GM23338 (cell line): ENCODE data around the gene UNK. TPM values are rescaled to one million over a fixed set of nuclear protein-coding genes. Genes with fewer than 3 reads are reported as not detected.

ENCODE experiments used
- ATAC-seq: fragments of 200-7000 bp; cut with Tn5 transposase; 3 replicates; pipeline ENCODE4 v1.9.1; 2020
- DNase-seq: peaks from one replicate; pipeline ENCODE4 v3.0.0-alpha.2; 2015; ENCODE audit warnings: low spot score
- H2AFZ ChIP-seq: fragments of 200-600 bp; sonication (generic); 2 replicates; pipeline ENCODE4 v1.8.0; 2016; ENCODE audit warnings: antibody characterized with exemption, mild to moderate bottlenecking, moderate library complexity
- H3F3A ChIP-seq: fragments of 200-600 bp; sonication (generic); replicated peaks from 2 replicates; pipeline ENCODE4 v1.8.0; 2017; ENCODE audit warnings: antibody characterized with exemption, mixed run types, low read depth
- H3K27ac ChIP-seq: fragments of 200-600 bp; sonication (generic); 2 replicates; pipeline ENCODE4 v1.6.1; 2016; ENCODE audit warnings: low read depth
- H3K27me3 ChIP-seq: fragments of 200-600 bp; sonication (generic); 2 replicates; pipeline ENCODE4 v1.8.0; 2016; ENCODE audit warnings: mild to moderate bottlenecking, mixed run types, moderate library complexity; ENCODE audit not compliant: insufficient read depth
- H3K36me3 ChIP-seq: fragments of 200-600 bp; sonication (generic); 2 replicates; pipeline ENCODE4 v1.8.0; 2016; ENCODE audit warnings: mild to moderate bottlenecking; ENCODE audit not compliant: insufficient read depth
- H3K4me1 ChIP-seq: fragments of 200-600 bp; sonication (generic); 2 replicates; pipeline ENCODE4 v1.8.0; 2016; ENCODE audit warnings: mild to moderate bottlenecking, moderate library complexity; ENCODE audit not compliant: insufficient read depth
- H3K4me2 ChIP-seq: fragments of 200-600 bp; sonication (generic); 2 replicates; pipeline ENCODE4 v1.7.1; 2017; ENCODE audit warnings: mixed run types
- H3K4me3 ChIP-seq: fragments of 200-600 bp; sonication (generic); 2 replicates; pipeline ENCODE4 v1.6.1; 2016; ENCODE audit warnings: mixed run types
- H3K79me2 ChIP-seq: fragments of 200-600 bp; sonication (generic); replicated peaks from 2 replicates; pipeline ENCODE4 v1.8.0; 2017; ENCODE audit warnings: mild to moderate bottlenecking; ENCODE audit not compliant: insufficient read depth
- H3K9me2 ChIP-seq: fragments of 200-600 bp; sonication (generic); 2 replicates; pipeline ENCODE4 v1.8.0; 2017; ENCODE audit not compliant: insufficient read depth
- H4K20me1 ChIP-seq: fragments of 200-600 bp; sonication (generic); replicated peaks from 2 replicates; pipeline ENCODE4 v1.8.0; 2017; ENCODE audit warnings: mild to moderate bottlenecking; ENCODE audit not compliant: insufficient read depth
- H3K27ac Mint-ChIP-seq: 2 replicates; pipeline ENCODE4 v1.8.0; 2020; ENCODE audit warnings: inconsistent platforms, mild to moderate bottlenecking, moderate library complexity, mixed read lengths
- H3K27me3 Mint-ChIP-seq: 3 replicates; pipeline ENCODE4 v1.8.0; 2022; ENCODE audit warnings: low read depth, mild to moderate bottlenecking, moderate library complexity, mixed read lengths, inconsistent platforms; ENCODE audit not compliant: insufficient read depth, poor library complexity
- H3K36me3 Mint-ChIP-seq: 3 replicates; pipeline ENCODE4 v1.8.0; 2021; ENCODE audit warnings: low read depth, mild to moderate bottlenecking, inconsistent platforms, moderate library complexity, mixed read lengths
- H3K4me1 Mint-ChIP-seq: 3 replicates; pipeline ENCODE4 v1.8.0; 2020; ENCODE audit warnings: mild to moderate bottlenecking, inconsistent platforms, mixed read lengths
- H3K4me3 Mint-ChIP-seq: 3 replicates; pipeline ENCODE4 v1.8.0; 2021; ENCODE audit warnings: moderate library complexity, mild to moderate bottlenecking, inconsistent platforms, mixed read lengths
- H3K9me3 Mint-ChIP-seq: 3 replicates; pipeline ENCODE4 v1.8.0; 2020; ENCODE audit warnings: moderate library complexity, mild to moderate bottlenecking, inconsistent platforms, mixed read lengths
- CREB1 ChIP-seq: fragments of 250-450 bp; sonication (Bioruptor Pico); IDR thresholded peaks from 2 replicates; pipeline ENCODE4 v1.5.0; 2020; ENCODE audit warnings: low read depth, mild to moderate bottlenecking, moderate library complexity
- EZH2 ChIP-seq: fragments of 200-600 bp; sonication (generic); IDR thresholded peaks from one replicate; pipeline ENCODE4 v1.8.0; 2017; ENCODE audit warnings: antibody characterized with exemption, mild to moderate bottlenecking, low read depth; ENCODE audit not compliant: unreplicated experiment
- EZH2phosphoT487 ChIP-seq: fragments of 200-600 bp; sonication (generic); IDR thresholded peaks from one replicate; pipeline ENCODE4 v1.8.1; 2018; ENCODE audit warnings: antibody characterized with exemption; ENCODE audit not compliant: unreplicated experiment
- JUNB ChIP-seq: IDR thresholded peaks from one replicate; pipeline ENCODE4 v1.6.1; 2016; ENCODE audit warnings: antibody characterized with exemption; ENCODE audit not compliant: unreplicated experiment
- NANOG ChIP-seq: IDR thresholded peaks from 2 replicates; pipeline ENCODE4 v1.6.1; 2016; ENCODE audit warnings: antibody characterized with exemption, borderline replicate concordance
- POLR2AphosphoS5 ChIP-seq: IDR thresholded peaks from 2 replicates; pipeline ENCODE4 v1.6.1; 2016; ENCODE audit warnings: antibody characterized with exemption, low read depth
- STAT1 ChIP-seq: IDR thresholded peaks from one replicate; pipeline ENCODE4 v1.6.1; 2016; ENCODE audit warnings: antibody characterized with exemption; ENCODE audit not compliant: unreplicated experiment
- ZNF114 ChIP-seq: fragments of 250-450 bp; sonication (Bioruptor Pico); IDR thresholded peaks from 2 replicates; pipeline ENCODE4 v1.5.0; 2020; ENCODE audit warnings: mild to moderate bottlenecking, moderate library complexity
- ZNF331 ChIP-seq: fragments of 250-450 bp; sonication (Bioruptor Pico); IDR thresholded peaks from 2 replicates; pipeline ENCODE4 v1.5.0; 2020; ENCODE audit warnings: low read depth, mild to moderate bottlenecking, moderate library complexity
- polyA plus RNA-seq: library from polyadenylated mRNA; unstranded; fragments of >200 nt; fragmentation: Nextera tagmentation; extraction: Ambion mirVana; gene quantifications from 2 replicates; pipeline ENCODE4 v1.2.1, GENCODE V29; 2016
- total RNA-seq: library from RNA; depleted of rRNA; stranded (reverse); fragments of >200 nt; shearing (Covaris generic); gene quantifications from 2 replicates; pipeline ENCODE4 v1.2.3, GENCODE V29; 2014
- TF ChIP-seq, protein P1 (sequence below): IDR thresholded peaks from one replicate; pipeline ENCODE4 v1.6.1; 2018; ENCODE audit warnings: antibody characterized with exemption; ENCODE audit not compliant: unreplicated experiment
- TF ChIP-seq, protein P2 (sequence below), 2 experiments: fragments of 200-600 bp in 1 of 2; sonication (generic) in 1 of 2; conservative IDR thresholded peaks; 2 replicates each; pipeline versions ENCODE4 v1.5.1 to v1.6.1; 2016 to 2017; ENCODE audit warnings: antibody characterized with exemption in 2 of 2, low read depth in 2 of 2, mild to moderate bottlenecking in 2 of 2, moderate library complexity in 1 of 2
- TF ChIP-seq, protein P3 (sequence below): fragments of 250-450 bp; sonication (Bioruptor Pico); IDR thresholded peaks from 2 replicates; pipeline ENCODE4 v1.5.0; 2020; ENCODE audit warnings: mild to moderate bottlenecking, moderate library complexity
- TF ChIP-seq, protein P4 (sequence below): IDR thresholded peaks from 2 replicates; pipeline ENCODE4 v1.6.1; 2016; ENCODE audit warnings: antibody characterized with exemption

UNK gene
- total and polyA plus RNA-seq, 2 experiments from 2014 or later: 21.8 to 65.2 TPM

GRCh38 chr17:75824666-75825065, 40.1 kb downstream of the UNK start:
- TF ChIP-seq, protein P1, sequence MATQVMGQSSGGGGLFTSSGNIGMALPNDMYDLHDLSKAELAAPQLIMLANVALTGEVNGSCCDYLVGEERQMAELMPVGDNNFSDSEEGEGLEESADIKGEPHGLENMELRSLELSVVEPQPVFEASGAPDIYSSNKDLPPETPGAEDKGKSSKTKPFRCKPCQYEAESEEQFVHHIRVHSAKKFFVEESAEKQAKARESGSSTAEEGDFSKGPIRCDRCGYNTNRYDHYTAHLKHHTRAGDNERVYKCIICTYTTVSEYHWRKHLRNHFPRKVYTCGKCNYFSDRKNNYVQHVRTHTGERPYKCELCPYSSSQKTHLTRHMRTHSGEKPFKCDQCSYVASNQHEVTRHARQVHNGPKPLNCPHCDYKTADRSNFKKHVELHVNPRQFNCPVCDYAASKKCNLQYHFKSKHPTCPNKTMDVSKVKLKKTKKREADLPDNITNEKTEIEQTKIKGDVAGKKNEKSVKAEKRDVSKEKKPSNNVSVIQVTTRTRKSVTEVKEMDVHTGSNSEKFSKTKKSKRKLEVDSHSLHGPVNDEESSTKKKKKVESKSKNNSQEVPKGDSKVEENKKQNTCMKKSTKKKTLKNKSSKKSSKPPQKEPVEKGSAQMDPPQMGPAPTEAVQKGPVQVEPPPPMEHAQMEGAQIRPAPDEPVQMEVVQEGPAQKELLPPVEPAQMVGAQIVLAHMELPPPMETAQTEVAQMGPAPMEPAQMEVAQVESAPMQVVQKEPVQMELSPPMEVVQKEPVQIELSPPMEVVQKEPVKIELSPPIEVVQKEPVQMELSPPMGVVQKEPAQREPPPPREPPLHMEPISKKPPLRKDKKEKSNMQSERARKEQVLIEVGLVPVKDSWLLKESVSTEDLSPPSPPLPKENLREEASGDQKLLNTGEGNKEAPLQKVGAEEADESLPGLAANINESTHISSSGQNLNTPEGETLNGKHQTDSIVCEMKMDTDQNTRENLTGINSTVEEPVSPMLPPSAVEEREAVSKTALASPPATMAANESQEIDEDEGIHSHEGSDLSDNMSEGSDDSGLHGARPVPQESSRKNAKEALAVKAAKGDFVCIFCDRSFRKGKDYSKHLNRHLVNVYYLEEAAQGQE: no peak
- TF ChIP-seq CREB1 (no peak), POLR2AphosphoS5 (no peak), EZH2phosphoT487 (no peak), STAT1 (no peak), JUNB (no peak), ZNF114 (CRISPR knock-in tag) (no peak), ZNF331 (CRISPR knock-in tag) (no peak), NANOG (no peak), EZH2 (no peak)
- TF ChIP-seq, protein P2, sequence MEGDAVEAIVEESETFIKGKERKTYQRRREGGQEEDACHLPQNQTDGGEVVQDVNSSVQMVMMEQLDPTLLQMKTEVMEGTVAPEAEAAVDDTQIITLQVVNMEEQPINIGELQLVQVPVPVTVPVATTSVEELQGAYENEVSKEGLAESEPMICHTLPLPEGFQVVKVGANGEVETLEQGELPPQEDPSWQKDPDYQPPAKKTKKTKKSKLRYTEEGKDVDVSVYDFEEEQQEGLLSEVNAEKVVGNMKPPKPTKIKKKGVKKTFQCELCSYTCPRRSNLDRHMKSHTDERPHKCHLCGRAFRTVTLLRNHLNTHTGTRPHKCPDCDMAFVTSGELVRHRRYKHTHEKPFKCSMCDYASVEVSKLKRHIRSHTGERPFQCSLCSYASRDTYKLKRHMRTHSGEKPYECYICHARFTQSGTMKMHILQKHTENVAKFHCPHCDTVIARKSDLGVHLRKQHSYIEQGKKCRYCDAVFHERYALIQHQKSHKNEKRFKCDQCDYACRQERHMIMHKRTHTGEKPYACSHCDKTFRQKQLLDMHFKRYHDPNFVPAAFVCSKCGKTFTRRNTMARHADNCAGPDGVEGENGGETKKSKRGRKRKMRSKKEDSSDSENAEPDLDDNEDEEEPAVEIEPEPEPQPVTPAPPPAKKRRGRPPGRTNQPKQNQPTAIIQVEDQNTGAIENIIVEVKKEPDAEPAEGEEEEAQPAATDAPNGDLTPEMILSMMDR (conservative IDR thresholded peaks at IDR 0.05; ENCODE audit: low read depth in 2 of 2): no peak
- TF ChIP-seq, protein P3, sequence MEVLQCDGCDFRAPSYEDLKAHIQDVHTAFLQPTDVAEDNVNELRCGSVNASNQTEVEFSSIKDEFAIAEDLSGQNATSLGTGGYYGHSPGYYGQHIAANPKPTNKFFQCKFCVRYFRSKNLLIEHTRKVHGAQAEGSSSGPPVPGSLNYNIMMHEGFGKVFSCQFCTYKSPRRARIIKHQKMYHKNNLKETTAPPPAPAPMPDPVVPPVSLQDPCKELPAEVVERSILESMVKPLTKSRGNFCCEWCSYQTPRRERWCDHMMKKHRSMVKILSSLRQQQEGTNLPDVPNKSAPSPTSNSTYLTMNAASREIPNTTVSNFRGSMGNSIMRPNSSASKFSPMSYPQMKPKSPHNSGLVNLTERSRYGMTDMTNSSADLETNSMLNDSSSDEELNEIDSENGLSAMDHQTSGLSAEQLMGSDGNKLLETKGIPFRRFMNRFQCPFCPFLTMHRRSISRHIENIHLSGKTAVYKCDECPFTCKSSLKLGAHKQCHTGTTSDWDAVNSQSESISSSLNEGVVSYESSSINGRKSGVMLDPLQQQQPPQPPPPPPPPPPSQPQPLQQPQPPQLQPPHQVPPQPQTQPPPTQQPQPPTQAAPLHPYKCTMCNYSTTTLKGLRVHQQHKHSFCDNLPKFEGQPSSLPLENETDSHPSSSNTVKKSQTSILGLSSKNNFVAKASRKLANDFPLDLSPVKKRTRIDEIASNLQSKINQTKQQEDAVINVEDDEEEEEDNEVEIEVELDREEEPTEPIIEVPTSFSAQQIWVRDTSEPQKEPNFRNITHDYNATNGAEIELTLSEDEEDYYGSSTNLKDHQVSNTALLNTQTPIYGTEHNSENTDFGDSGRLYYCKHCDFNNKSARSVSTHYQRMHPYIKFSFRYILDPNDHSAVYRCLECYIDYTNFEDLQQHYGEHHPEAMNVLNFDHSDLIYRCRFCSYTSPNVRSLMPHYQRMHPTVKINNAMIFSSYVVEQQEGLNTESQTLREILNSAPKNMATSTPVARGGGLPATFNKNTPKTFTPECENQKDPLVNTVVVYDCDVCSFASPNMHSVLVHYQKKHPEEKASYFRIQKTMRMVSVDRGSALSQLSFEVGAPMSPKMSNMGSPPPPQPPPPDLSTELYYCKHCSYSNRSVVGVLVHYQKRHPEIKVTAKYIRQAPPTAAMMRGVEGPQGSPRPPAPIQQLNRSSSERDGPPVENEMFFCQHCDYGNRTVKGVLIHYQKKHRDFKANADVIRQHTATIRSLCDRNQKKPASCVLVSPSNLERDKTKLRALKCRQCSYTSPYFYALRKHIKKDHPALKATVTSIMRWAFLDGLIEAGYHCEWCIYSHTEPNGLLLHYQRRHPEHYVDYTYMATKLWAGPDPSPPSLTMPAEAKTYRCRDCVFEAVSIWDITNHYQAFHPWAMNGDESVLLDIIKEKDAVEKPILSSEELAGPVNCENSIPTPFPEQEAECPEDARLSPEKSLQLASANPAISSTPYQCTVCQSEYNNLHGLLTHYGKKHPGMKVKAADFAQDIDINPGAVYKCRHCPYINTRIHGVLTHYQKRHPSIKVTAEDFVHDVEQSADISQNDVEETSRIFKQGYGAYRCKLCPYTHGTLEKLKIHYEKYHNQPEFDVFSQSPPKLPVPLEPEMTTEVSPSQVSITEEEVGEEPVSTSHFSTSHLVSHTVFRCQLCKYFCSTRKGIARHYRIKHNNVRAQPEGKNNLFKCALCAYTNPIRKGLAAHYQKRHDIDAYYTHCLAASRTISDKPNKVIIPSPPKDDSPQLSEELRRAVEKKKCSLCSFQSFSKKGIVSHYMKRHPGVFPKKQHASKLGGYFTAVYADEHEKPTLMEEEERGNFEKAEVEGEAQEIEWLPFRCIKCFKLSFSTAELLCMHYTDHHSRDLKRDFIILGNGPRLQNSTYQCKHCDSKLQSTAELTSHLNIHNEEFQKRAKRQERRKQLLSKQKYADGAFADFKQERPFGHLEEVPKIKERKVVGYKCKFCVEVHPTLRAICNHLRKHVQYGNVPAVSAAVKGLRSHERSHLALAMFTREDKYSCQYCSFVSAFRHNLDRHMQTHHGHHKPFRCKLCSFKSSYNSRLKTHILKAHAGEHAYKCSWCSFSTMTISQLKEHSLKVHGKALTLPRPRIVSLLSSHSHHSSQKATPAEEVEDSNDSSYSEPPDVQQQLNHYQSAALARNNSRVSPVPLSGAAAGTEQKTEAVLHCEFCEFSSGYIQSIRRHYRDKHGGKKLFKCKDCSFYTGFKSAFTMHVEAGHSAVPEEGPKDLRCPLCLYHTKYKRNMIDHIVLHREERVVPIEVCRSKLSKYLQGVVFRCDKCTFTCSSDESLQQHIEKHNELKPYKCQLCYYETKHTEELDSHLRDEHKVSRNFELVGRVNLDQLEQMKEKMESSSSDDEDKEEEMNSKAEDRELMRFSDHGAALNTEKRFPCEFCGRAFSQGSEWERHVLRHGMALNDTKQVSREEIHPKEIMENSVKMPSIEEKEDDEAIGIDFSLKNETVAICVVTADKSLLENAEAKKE (CRISPR knock-in tag): no peak
- TF ChIP-seq, protein P4, sequence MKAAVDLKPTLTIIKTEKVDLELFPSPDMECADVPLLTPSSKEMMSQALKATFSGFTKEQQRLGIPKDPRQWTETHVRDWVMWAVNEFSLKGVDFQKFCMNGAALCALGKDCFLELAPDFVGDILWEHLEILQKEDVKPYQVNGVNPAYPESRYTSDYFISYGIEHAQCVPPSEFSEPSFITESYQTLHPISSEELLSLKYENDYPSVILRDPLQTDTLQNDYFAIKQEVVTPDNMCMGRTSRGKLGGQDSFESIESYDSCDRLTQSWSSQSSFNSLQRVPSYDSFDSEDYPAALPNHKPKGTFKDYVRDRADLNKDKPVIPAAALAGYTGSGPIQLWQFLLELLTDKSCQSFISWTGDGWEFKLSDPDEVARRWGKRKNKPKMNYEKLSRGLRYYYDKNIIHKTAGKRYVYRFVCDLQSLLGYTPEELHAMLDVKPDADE: no peak
- no peak overlapping the region for H3K27ac ChIP-seq
- H4K20me1 ChIP-seq: no peaks in the 10 kb centered on the region
- H3K9me2 ChIP-seq: no peaks in the 10 kb centered on the region
- H3F3A ChIP-seq: peaks cover 19% of the 10 kb centered on the region
- no peak overlapping the region for H3K4me3 Mint-ChIP-seq
- no peak overlapping the region for H2AFZ ChIP-seq
- no peak overlapping the region for H3K27ac Mint-ChIP-seq
- no peak overlapping the region for H3K4me2 ChIP-seq
- H3K27me3 ChIP-seq: no peaks in the 10 kb centered on the region
- H3K27me3 Mint-ChIP-seq: peaks cover 6% of the 10 kb centered on the region
- no peak for ATAC-seq
- peaks cover 28% of the 10 kb centered on the region for H3K36me3 Mint-ChIP-seq
- DNase-seq: no peak
- H3K36me3 ChIP-seq: no peaks in the 10 kb centered on the region; the same call in 1 of the 2 replicates
- H3K4me3 ChIP-seq: no peak overlapping the region
- H3K79me2 ChIP-seq: no peaks in the 10 kb centered on the region
- no peaks in the 10 kb centered on the region for H3K9me3 Mint-ChIP-seq
- H3K4me1 Mint-ChIP-seq: peaks cover 11% of the 10 kb centered on the region
- H3K4me1 ChIP-seq: peaks cover 17% of the 10 kb centered on the region
